GM06990 (cell line): ENCODE data around the gene PRMT5.
"Not testable (repeated sequence)": the region's sequence is repeated elsewhere in the genome, so short reads cannot be mapped to it uniquely, and the experiment has no call there.

Source experiments
- DNase-seq: peaks from one replicate; pipeline ENCODE4 v3.0.0-alpha.2; 2011; ENCODE audit not compliant: insufficient read length; ENCODE audit errors: extremely low read depth
- H3K27me3 ChIP-seq: replicated peaks from 2 replicates; pipeline ENCODE4 v1.6.0; 2011; ENCODE audit warnings: low read length; ENCODE audit not compliant: control insufficient read depth, insufficient read depth
- H3K36me3 ChIP-seq: 2 replicates; pipeline ENCODE4 v1.5.1; 2011; ENCODE audit warnings: low read length; ENCODE audit not compliant: control insufficient read depth, insufficient read depth
- H3K4me3 ChIP-seq: replicated peaks from 2 replicates; pipeline ENCODE4 v1.5.1; 2011; ENCODE audit warnings: low read depth, mild to moderate bottlenecking, control low read depth, low read length
- CTCF ChIP-seq: IDR thresholded peaks from 2 replicates; pipeline ENCODE4 v1.5.1; 2011; ENCODE audit warnings: low read length, control low read depth, mild to moderate bottlenecking, inconsistent platforms; ENCODE audit not compliant: insufficient read depth, poor library complexity, severe bottlenecking

PRMT5 gene

GRCh38 chr14:22962061-22962676 lies 33.0 kb upstream of the PRMT5 start:
- TF ChIP-seq CTCF, result no peak
- Histone ChIP-seq H3K36me3 (no peaks in the 10 kb centered on the region), H3K4me3 (no peak overlapping the region), H3K27me3 (no peaks in the 10 kb centered on the region)
- no peak for DNase-seq

GRCh38 chr14:22955702-22956569 lies 26.8 kb upstream of the PRMT5 start:
- H3K4me3 ChIP-seq, result peak overlapping the region; percentile 66
- no peak for TF ChIP-seq CTCF

GRCh38 chr14:22952418-22952817 lies 23.2 kb upstream of the PRMT5 start:
- no peaks in the 10 kb centered on the region for H3K27me3 ChIP-seq
- peaks cover 5% of the 10 kb centered on the region for H3K36me3 ChIP-seq
- H3K4me3 ChIP-seq, result no peak overlapping the region
- DNase-seq, result no peak
- TF ChIP-seq CTCF, result no peak

More at GRCh38 chr14:22955702-22956569, 26.8 kb upstream of the PRMT5 start:
- no peak for DNase-seq
- no peaks in the 10 kb centered on the region for H3K36me3 ChIP-seq
- no peaks in the 10 kb centered on the region for H3K27me3 ChIP-seq

GRCh38 chr14:22951795-22952194 lies 22.6 kb upstream of the PRMT5 start:
- H3K27me3 ChIP-seq, H3K36me3 ChIP-seq, H3K4me3 ChIP-seq, DNase-seq: not testable (repeated sequence)

GRCh38 chr14:22945642-22946041 lies 16.5 kb upstream of the PRMT5 start:
- no peaks in the 10 kb centered on the region for H3K27me3 ChIP-seq
- H3K4me3 ChIP-seq, result no peak overlapping the region
- no peak for DNase-seq
- TF ChIP-seq CTCF, result no peak
- peaks cover 6% of the 10 kb centered on the region for H3K36me3 ChIP-seq

GRCh38 chr14:22939684-22940083 lies 10.5 kb upstream of the PRMT5 start:
- TF ChIP-seq CTCF, result no peak
- H3K27me3 ChIP-seq, result no peaks in the 10 kb centered on the region
- H3K4me3 ChIP-seq, result no peak overlapping the region
- H3K36me3 ChIP-seq, result no peaks in the 10 kb centered on the region
- no peak for DNase-seq
